HT-29 (cell line): ENCODE results near the gene EP400. TPM values are rescaled to one million over a fixed set of nuclear protein-coding genes. Genes with fewer than 3 reads are reported as not detected.
"Not testable (repeated sequence)": the region's sequence is repeated elsewhere in the genome, so short reads cannot be mapped to it uniquely, and the experiment has no call there.

Experiments used
- DNase-seq: peaks from one replicate; pipeline ENCODE4 v3.0.0-alpha.2; 2015; ENCODE audit warnings: low spot score
- total RNA-seq: library from RNA; depleted of rRNA; stranded (reverse); fragments of >200 nt; shearing (Covaris generic); gene quantifications from 2 replicates; pipeline ENCODE4 v1.2.3, GENCODE V29; 2014

EP400 gene
- total RNA-seq, 1 experiment from 2014 or later = 12.2 TPM

GRCh38 chr12:132043216-132043615 lies 93.5 kb downstream of the EP400 start:
- no peak for DNase-seq

- DNase-seq = no peak
Measured at GRCh38 chr12:132043770-132044467, 94.2 kb downstream of the EP400 start.

- DNase-seq = no peak
Measured at GRCh38 chr12:132044661-132045412, 95.1 kb downstream of the EP400 start.

GRCh38 chr12:132045751-132046150 lies 96.0 kb downstream of the EP400 start:
- no peak for DNase-seq

GRCh38 chr12:132046561-132046960 lies 96.8 kb downstream of the EP400 start:
- no peak for DNase-seq

GRCh38 chr12:132047630-132048029 lies 97.9 kb downstream of the EP400 start:
- DNase-seq = not testable (repeated sequence)

- DNase-seq = no peak
Measured at GRCh38 chr12:132049442-132049841, 99.7 kb downstream of the EP400 start.

- DNase-seq = no peak
Measured at GRCh38 chr12:132049876-132050275, 100.1 kb downstream of the EP400 start.

GRCh38 chr12:132051718-132052117 lies 102.0 kb downstream of the EP400 start:
- peak; percentile 19 for DNase-seq

GRCh38 chr12:132052196-132052932 lies 102.6 kb downstream of the EP400 start:
- no peak for DNase-seq

- no peak for DNase-seq
Measured at GRCh38 chr12:132053338-132054330, 103.9 kb downstream of the EP400 start.

- no peak for DNase-seq
Measured at GRCh38 chr12:132054983-132055382, 105.2 kb downstream of the EP400 start.

GRCh38 chr12:132055535-132056096 lies 105.9 kb downstream of the EP400 start:
- no peak for DNase-seq

GRCh38 chr12:132056320-132056719 lies 106.6 kb downstream of the EP400 start:
- no peak for DNase-seq

- no peak for DNase-seq
Measured at GRCh38 chr12:132056951-132057350, 107.2 kb downstream of the EP400 start.

- no peak for DNase-seq
Measured at GRCh38 chr12:132057691-132058090, 107.9 kb downstream of the EP400 start.

- DNase-seq = no peak
Measured at GRCh38 chr12:132061197-132061596, 111.5 kb downstream of the EP400 start.

- no peak for DNase-seq
Measured at GRCh38 chr12:132061641-132062430, 112.1 kb downstream of the EP400 start.

- no peak for DNase-seq
Measured at GRCh38 chr12:132062481-132062880, 112.7 kb downstream of the EP400 start.

GRCh38 chr12:132063491-132063890 lies 113.7 kb downstream of the EP400 start:
- DNase-seq = no peak
